Sigmoid colon (tissue), 3 donors: ENCODE data around the gene ALKBH1.

ENCODE experiments used
- CTCF ChIP-seq, 4 experiments: fragments of 450-650 bp in 3 of 4; fragments of 200-600 bp in 1 of 4; IDR thresholded peaks; one replicate each; pipeline ENCODE4 v1.5.1; 2016 to 2019; ENCODE audit warnings: antibody characterized with exemption in 4 of 4, mild to moderate bottlenecking in 3 of 4, moderate library complexity in 2 of 4
- POLR2A ChIP-seq, 2 donors: fragments of 450-650 bp; IDR thresholded peaks; one replicate each; pipeline ENCODE4 v1.6.1; 2016; ENCODE audit warnings: antibody characterized with exemption in 2 of 2, mild to moderate bottlenecking in 2 of 2, moderate library complexity in 2 of 2

- no peak for TF ChIP-seq CTCF (IDR thresholded peaks at IDR 0.05)
- no peak for TF ChIP-seq POLR2A (IDR thresholded peaks at IDR 0.05)
These were observed 38.4 kb upstream of the ALKBH1 start for GRCh38 chr14:77746064-77746702.
